ENCODE measurements around the gene SS18L1. TPM values are rescaled to one million over a fixed set of nuclear protein-coding genes. Genes with fewer than 3 reads are reported as not detected.

Gene SS18L1
- total and polyA plus RNA-seq, 8 donors: 5.5 to 34.8 (median 9.3) TPM

- no peak for DNase-seq
These were observed 27.7 kb downstream of the SS18L1 start for GRCh38 chr20:62171245-62171644.

GRCh38 chr20:62172666-62173065, 29.1 kb downstream of the SS18L1 start:
- H3K4me3 ChIP-seq: no peak overlapping the region
- H3K4me1 ChIP-seq: no peaks in the 10 kb centered on the region
- no peak for TF ChIP-seq POLR2AphosphoS5 (IDR thresholded peaks at IDR 0.05)
- TF ChIP-seq POLR2A (IDR thresholded peaks at IDR 0.05): no peak
- no peak for TF ChIP-seq EP300 (IDR thresholded peaks at IDR 0.05)
- no peak for TF ChIP-seq CTCF (IDR thresholded peaks at IDR 0.05)
- no peaks in the 10 kb centered on the region for H3K9me3 ChIP-seq
- WGBS, 5 donors: 92 to 96% (median 96%) methylated on average over 16 to 18 of the region's 18 CpGs
- intact Hi-C loops (cut with DNase I; ENCODE audit: low total_unique reads): no loop called here
- DNase-seq: no peak
- H3K36me3 ChIP-seq: peaks cover 0 to 84% (median 76%) of the 10 kb centered on the region in 4 donors
- H3K27me3 ChIP-seq: no peaks in the 10 kb centered on the region
- H3K27ac ChIP-seq: no peak overlapping the region

More at GRCh38 chr20:62171245-62171644, 27.7 kb downstream of the SS18L1 start:
- H3K27me3 ChIP-seq: no peaks in the 10 kb centered on the region
- no peak overlapping the region for H3K27ac ChIP-seq
- no peak for TF ChIP-seq POLR2AphosphoS5 (IDR thresholded peaks at IDR 0.05)
- no peak for TF ChIP-seq CTCF (IDR thresholded peaks at IDR 0.05)
- TF ChIP-seq EP300 (IDR thresholded peaks at IDR 0.05): no peak
- no peak for TF ChIP-seq POLR2A (IDR thresholded peaks at IDR 0.05)
- intact Hi-C loops (cut with DNase I; ENCODE audit: low total_unique reads): no loop called here
- H3K4me1 ChIP-seq: no peaks in the 10 kb centered on the region
- H3K9me3 ChIP-seq: no peaks in the 10 kb centered on the region
- H3K36me3 ChIP-seq: peaks cover 4 to 84% (median 79%) of the 10 kb centered on the region in 4 donors
- H3K4me3 ChIP-seq: no peak overlapping the region
- 71 to 92% (median 85%) methylated on average over 8 of the region's 8 CpGs for WGBS, 5 donors

- Histone ChIP-seq H3K27me3 (no peaks in the 10 kb centered on the region), H3K4me1 (no peaks in the 10 kb centered on the region), H3K9me3 (no peaks in the 10 kb centered on the region), H3K27ac (no peak overlapping the region), H3K36me3 (peaks cover 7 to 79% (median 69%) of the 10 kb centered on the region in 4 donors), H3K4me3 (no peak overlapping the region)
- TF ChIP-seq POLR2AphosphoS5 (IDR thresholded peaks at IDR 0.05) (no peak), POLR2A (IDR thresholded peaks at IDR 0.05) (no peak), CTCF (IDR thresholded peaks at IDR 0.05) (no peak), EP300 (IDR thresholded peaks at IDR 0.05) (no peak)
- no peak for DNase-seq
- 92 to 97% (median 95%) methylated on average over 28 of the region's 28 CpGs for WGBS, 5 donors
- intact Hi-C loops (cut with DNase I; ENCODE audit: low total_unique reads): no loop called here
These were observed 30.6 kb downstream of the SS18L1 start for GRCh38 chr20:62174021-62174804.

- Histone ChIP-seq H3K36me3 (peaks cover 10 to 77% (median 69%) of the 10 kb centered on the region in 4 donors), H3K9me3 (no peaks in the 10 kb centered on the region), H3K27ac (no peak overlapping the region), H3K27me3 (no peaks in the 10 kb centered on the region), H3K4me3 (no peak overlapping the region), H3K4me1 (no peaks in the 10 kb centered on the region)
- intact Hi-C loops (cut with DNase I; ENCODE audit: low total_unique reads): no loop called here
- no peak for TF ChIP-seq CTCF (IDR thresholded peaks at IDR 0.05)
- TF ChIP-seq POLR2AphosphoS5 (IDR thresholded peaks at IDR 0.05): no peak
- no peak for TF ChIP-seq EP300 (IDR thresholded peaks at IDR 0.05)
- TF ChIP-seq POLR2A (IDR thresholded peaks at IDR 0.05): no peak
- DNase-seq: no peak
- 93 to 97% (median 97%) methylated on average over 25 to 26 of the region's 26 CpGs for WGBS, 5 donors
These were observed 31.5 kb downstream of the SS18L1 start for GRCh38 chr20:62174870-62175624.
